HL-60 (cell line): ENCODE data around the gene JMJD4.

Experiments used
- DNase-seq, 2 experiments: peaks; one replicate each; pipeline ENCODE4 v3.0.0-alpha.2; 2010 to 2020; ENCODE audit warnings: low read depth in 1 of 2, low spot score in 1 of 2
- H3K27ac ChIP-seq: fragments of 250-450 bp; sonication (Bioruptor Pico); replicated peaks from 2 replicates; pipeline ENCODE4 v1.5.1; 2020; ENCODE audit warnings: mild to moderate bottlenecking, moderate library complexity
- H3K27me3 ChIP-seq: fragments of 250-450 bp; sonication (Bioruptor Pico); 2 replicates; pipeline ENCODE4 v1.5.1; 2021; ENCODE audit warnings: mild to moderate bottlenecking, moderate library complexity; ENCODE audit not compliant: insufficient read depth, poor library complexity, severe bottlenecking
- H3K4me3 ChIP-seq: replicated peaks from 2 replicates; pipeline ENCODE4 v1.5.1; 2011; ENCODE audit warnings: mild to moderate bottlenecking, control low read depth, low read length; ENCODE audit not compliant: insufficient read depth
- CTCF ChIP-seq: IDR thresholded peaks from one replicate; pipeline ENCODE4 v1.5.1; 2011; ENCODE audit warnings: low read length, control low read depth, inconsistent platforms; ENCODE audit not compliant: insufficient read depth
- GABPA ChIP-seq: IDR thresholded peaks from 2 replicates; pipeline ENCODE4 v1.6.1; 2012; ENCODE audit warnings: low read depth
- POLR2AphosphoS5 ChIP-seq: IDR thresholded peaks from 2 replicates; pipeline ENCODE4 v1.6.1; 2012; ENCODE audit warnings: low read depth
- REST ChIP-seq: IDR thresholded peaks from 2 replicates; pipeline ENCODE4 v1.6.1; 2012; ENCODE audit warnings: low read depth; ENCODE audit not compliant: insufficient replicate concordance
- SPI1 ChIP-seq: IDR thresholded peaks from 2 replicates; pipeline ENCODE4 v1.6.1; 2012; ENCODE audit warnings: low read depth, mild to moderate bottlenecking, borderline replicate concordance

Gene JMJD4

GRCh38 chr1:227759341-227760300 lies 24.5 kb upstream of the JMJD4 start:
- Histone ChIP-seq H3K4me3 (no peak overlapping the region), H3K27me3 (no peaks in the 10 kb centered on the region), H3K27ac (no peak overlapping the region)
- DNase-seq, result no peak
- TF ChIP-seq REST (no peak), SPI1 (no peak), CTCF (no peak), GABPA (no peak)

- no peak for DNase-seq
- no peak for TF ChIP-seq GABPA
- no peak for TF ChIP-seq POLR2AphosphoS5
- no peak for TF ChIP-seq SPI1
- TF ChIP-seq CTCF, result no peak
- no peak for TF ChIP-seq REST
- H3K27me3 ChIP-seq, result no peaks in the 10 kb centered on the region
- H3K4me3 ChIP-seq, result no peak overlapping the region
- H3K27ac ChIP-seq, result no peak overlapping the region
Observed at GRCh38 chr1:227758366-227758765, 23.3 kb upstream of the JMJD4 start.

- no peaks in the 10 kb centered on the region for H3K27me3 ChIP-seq
- no peak for DNase-seq
- no peak overlapping the region for H3K4me3 ChIP-seq
- TF ChIP-seq GABPA (no peak), CTCF (no peak), POLR2AphosphoS5 (no peak)
- H3K27ac ChIP-seq, result no peak overlapping the region
Observed at GRCh38 chr1:227757781-227758180, 22.7 kb upstream of the JMJD4 start.
